Caco-2 (cell line): ENCODE measurements around the gene ANKLE1. TPM values are rescaled to one million over a fixed set of nuclear protein-coding genes. Genes with fewer than 3 reads are reported as not detected.
"Not testable (repeated sequence)": the region's sequence is repeated elsewhere in the genome, so short reads cannot be mapped to it uniquely, and the experiment has no call there.

ENCODE experiments used
- BruUV-seq: library from RNA; stranded (reverse); fragments of 400-500 nt; replicated peaks from 2 replicates; lab custom pipeline; 2021; lab: Mats Ljungman, UMichigan
- CTCF ChIA-PET: fragments of 300-600 bp; sonication (Branson Sonifier 250); formaldehyde crosslinking; loops from one replicate; lab custom pipeline; 2022; ENCODE audit warnings: antibody characterized with exemption; lab: Charles Lee
- POLR2A ChIA-PET: fragments of 300-600 bp; sonication (Branson Sonifier 250); formaldehyde crosslinking; loops from one replicate; lab custom pipeline; 2022; ENCODE audit warnings: antibody characterized with exemption; lab: Charles Lee
- DNase-seq, 2 experiments: peaks; one replicate each; pipeline versions ENCODE4 v3.0.0 to v3.0.0-alpha.2; 2020 to 2022
- H3K27me3 ChIP-seq: replicated peaks from 2 replicates; pipeline ENCODE4 v1.6.0; 2011; ENCODE audit warnings: low read length; ENCODE audit not compliant: control insufficient read depth, insufficient read depth
- H3K36me3 ChIP-seq: 2 replicates; pipeline ENCODE4 v1.5.1; 2011; ENCODE audit warnings: low read length; ENCODE audit not compliant: control insufficient read depth, insufficient read depth
- H3K4me1 ChIP-seq: fragments of 250-450 bp; sonication (Bioruptor Pico); 2 replicates; pipeline ENCODE4 v1.5.1; 2020; ENCODE audit warnings: mild to moderate bottlenecking
- H3K4me3 ChIP-seq: 2 replicates; pipeline ENCODE4 v1.5.1; 2011; ENCODE audit warnings: low read depth, mild to moderate bottlenecking, control low read depth, low read length
- H3K9me3 ChIP-seq: fragments of 250-450 bp; sonication (Bioruptor Pico); 2 replicates; pipeline ENCODE4 v1.5.1; 2020; ENCODE audit warnings: mild to moderate bottlenecking, moderate library complexity
- H3K27ac Mint-ChIP-seq: one replicate; pipeline ENCODE4 v1.8.0; 2022; ENCODE audit warnings: mixed read lengths; ENCODE audit not compliant: unreplicated experiment
- H3K27me3 Mint-ChIP-seq: one replicate; pipeline ENCODE4 v1.8.0; 2022; ENCODE audit warnings: mixed read lengths; ENCODE audit not compliant: insufficient read depth, unreplicated experiment
- H3K36me3 Mint-ChIP-seq: one replicate; pipeline ENCODE4 v1.8.0; 2022; ENCODE audit warnings: mild to moderate bottlenecking, mixed read lengths; ENCODE audit not compliant: insufficient read depth, unreplicated experiment
- H3K4me1 Mint-ChIP-seq: one replicate; pipeline ENCODE4 v1.8.0; 2022; ENCODE audit warnings: low read depth, mixed read lengths; ENCODE audit not compliant: unreplicated experiment
- H3K4me3 Mint-ChIP-seq: one replicate; pipeline ENCODE4 v1.8.0; 2022; ENCODE audit warnings: mild to moderate bottlenecking, moderate library complexity, mixed read lengths; ENCODE audit not compliant: unreplicated experiment
- H3K9me3 Mint-ChIP-seq: one replicate; pipeline ENCODE4 v1.8.0; 2022; ENCODE audit warnings: mixed read lengths; ENCODE audit not compliant: unreplicated experiment
- CTCF ChIP-seq, 2 experiments: fragments of 200-600 bp in 1 of 2; IDR thresholded peaks; 1 replicate in 1 of 2; 2 replicates in 1 of 2; pipeline versions ENCODE4 v1.5.1 to v1.8.0; 2011 to 2022; ENCODE audit warnings: antibody characterized with exemption in 1 of 2, control low read depth in 1 of 2, inconsistent platforms in 1 of 2, low read depth in 1 of 2, low read length in 1 of 2, mild to moderate bottlenecking in 1 of 2, moderate library complexity in 1 of 2; ENCODE audit not compliant: insufficient read depth in 1 of 2, severe bottlenecking in 1 of 2, unreplicated experiment in 1 of 2
- intact Hi-C: fragments of 100-400 bp; cut with micrococcal nuclease; formaldehyde crosslinking; loops from one replicate; pipeline ENCODE4 v1.10.0; 2022; ENCODE audit not compliant: unreplicated experiment
- total RNA-seq: library from RNA; stranded (reverse); gene quantifications from 2 replicates; pipeline ENCODE4 v1.2.3, GENCODE V29; 2022

Gene ANKLE1
- total RNA-seq, 1 experiment from 2014 or later: 14.3 TPM

GRCh38 chr19:17294051-17294891 is 12.6 kb downstream of the ANKLE1 start:
- intact Hi-C loops: loop anchor here (5.0 kb wide), 1 partner anchor 33 kb away; no protein-coding TSS in a partner anchor
- Mint-ChIP-seq H3K27ac (no peak overlapping the region), H3K4me3 (no peak overlapping the region), H3K27me3 (no peaks in the 10 kb centered on the region), H3K9me3 (no peaks in the 10 kb centered on the region), H3K36me3 (peaks cover 27% of the 10 kb centered on the region), H3K4me1 (no peaks in the 10 kb centered on the region)
- TF ChIP-seq CTCF (IDR thresholded peaks at IDR 0.05; ENCODE audit: insufficient read depth in 1 of 2, low read depth in 1 of 2, low read length in 1 of 2, severe bottlenecking in 1 of 2, unreplicated experiment in 1 of 2): no peak
- ChIA-PET CTCF (interaction anchor here (0.6 to 0.7 kb wide), 3 partner anchors 11 to 256 kb away, joined by 3 to 4 read pairs (median 3); no protein-coding TSS in a partner anchor), POLR2A (no interaction called here)
- Histone ChIP-seq H3K4me1 (no peaks in the 10 kb centered on the region), H3K9me3 (peaks cover 5% of the 10 kb centered on the region; the same call in 1 of the 2 replicates), H3K4me3 (no peak overlapping the region), H3K36me3 (peaks cover 3% of the 10 kb centered on the region; the same call in 1 of the 2 replicates), H3K27me3 (no peaks in the 10 kb centered on the region)
- peak; percentile 59 to 60 for DNase-seq
- no TSS peak for BruUV-seq

- DNase-seq, H3K4me1 Mint-ChIP-seq, H3K27me3 ChIP-seq, H3K9me3 Mint-ChIP-seq, H3K4me3 Mint-ChIP-seq, H3K4me1 ChIP-seq, H3K36me3 ChIP-seq, H3K4me3 ChIP-seq, POLR2A ChIA-PET, H3K9me3 ChIP-seq, H3K27me3 Mint-ChIP-seq, H3K27ac Mint-ChIP-seq, intact Hi-C loops, BruUV-seq: not testable (repeated sequence)
- H3K36me3 Mint-ChIP-seq: peaks cover 27% of the 10 kb centered on the region
- CTCF ChIA-PET: interaction anchor here (0.6 kb wide), 1 partner anchor 10 kb away, joined by 4 read pairs; no protein-coding TSS in a partner anchor
Observed at GRCh38 chr19:17295551-17295950, 13.8 kb downstream of the ANKLE1 start.

GRCh38 chr19:17296273-17296672 is 14.6 kb downstream of the ANKLE1 start:
- intact Hi-C loops: no loop called here

More at GRCh38 chr19:17296273-17296672, 14.6 kb downstream of the ANKLE1 start:
- peaks cover 3% of the 10 kb centered on the region; the same call in 1 of the 2 replicates for H3K36me3 ChIP-seq
- CTCF ChIA-PET: interaction anchor here (0.6 kb wide), 1 partner anchor 9 kb away, joined by 4 read pairs; no protein-coding TSS in a partner anchor
- no peaks in the 10 kb centered on the region for H3K4me1 ChIP-seq
- DNase-seq: no peak
- Mint-ChIP-seq H3K36me3 (peaks cover 27% of the 10 kb centered on the region), H3K4me1 (no peaks in the 10 kb centered on the region), H3K4me3 (no peak overlapping the region), H3K27ac (no peak overlapping the region), H3K27me3 (no peaks in the 10 kb centered on the region), H3K9me3 (no peaks in the 10 kb centered on the region)
- H3K4me3 ChIP-seq: no peak overlapping the region
- no peak for TF ChIP-seq CTCF (IDR thresholded peaks at IDR 0.05; ENCODE audit: insufficient read depth in 1 of 2, low read depth in 1 of 2, low read length in 1 of 2, severe bottlenecking in 1 of 2, unreplicated experiment in 1 of 2)
- H3K27me3 ChIP-seq: no peaks in the 10 kb centered on the region
- H3K9me3 ChIP-seq: peaks cover 5% of the 10 kb centered on the region; the same call in 1 of the 2 replicates
- BruUV-seq: no TSS peak
- POLR2A ChIA-PET: no interaction called here
